Suprapubic skin (tissue), 4 donors: ENCODE measurements around the gene SETMAR. TPM values are rescaled to one million over a fixed set of nuclear protein-coding genes. Genes with fewer than 3 reads are reported as not detected.
"Not testable (repeated sequence)": the region's sequence is repeated elsewhere in the genome, so short reads cannot be mapped to it uniquely, and the experiment has no call there.

ENCODE experiments used
- DNase-seq, 2 donors: peaks; one replicate each; pipeline ENCODE4 v3.0.0-alpha.2; 2019; ENCODE audit warnings: low spot score in 2 of 2
- H3K27ac ChIP-seq: fragments of 200-600 bp; sonication (generic); one replicate; pipeline ENCODE4 v1.5.1; 2019
- H3K27me3 ChIP-seq: fragments of 200-600 bp; sonication (generic); one replicate; pipeline ENCODE4 v1.5.1; 2019
- H3K36me3 ChIP-seq: fragments of 200-600 bp; sonication (generic); one replicate; pipeline ENCODE4 v1.5.1; 2019
- H3K4me1 ChIP-seq: fragments of 200-600 bp; sonication (generic); one replicate; pipeline ENCODE4 v1.5.1; 2019
- H3K4me3 ChIP-seq: fragments of 200-600 bp; sonication (generic); one replicate; pipeline ENCODE4 v1.5.1; 2019; ENCODE audit warnings: mild to moderate bottlenecking
- H3K9me3 ChIP-seq: fragments of 200-600 bp; sonication (generic); one replicate; pipeline ENCODE4 v1.5.1; 2019
- CTCF ChIP-seq, 2 donors: fragments of 200-600 bp in 1 of 2; fragments of 450-650 bp in 1 of 2; sonication (generic) in 1 of 2; IDR thresholded peaks; one replicate each; pipeline ENCODE4 v1.5.1; 2016 to 2019; ENCODE audit warnings: antibody characterized with exemption in 2 of 2, mild to moderate bottlenecking in 1 of 2, moderate library complexity in 1 of 2
- EP300 ChIP-seq: sonication (generic); formaldehyde crosslinking; IDR thresholded peaks from one replicate; pipeline ENCODE4 v1.6.1; 2017; ENCODE audit warnings: antibody characterized with exemption
- POLR2A ChIP-seq, 2 donors: fragments of 450-650 bp; IDR thresholded peaks; one replicate each; pipeline ENCODE4 v1.6.1; 2017; ENCODE audit warnings: antibody characterized with exemption in 2 of 2, mild to moderate bottlenecking in 2 of 2, moderate library complexity in 2 of 2
- POLR2AphosphoS5 ChIP-seq, 3 donors: sonication (generic); formaldehyde crosslinking; IDR thresholded peaks; one replicate each; pipeline ENCODE4 v1.6.1; 2017; ENCODE audit warnings: antibody characterized with exemption in 3 of 3
- WGBS: methylation state at CpG from one replicate; pipeline ENCODE4 v1.1.5; 2018; 5-methylcytosine and 5-hydroxymethylcytosine counted together
- total RNA-seq, 4 donors: library from RNA; depleted of rRNA; stranded (reverse); fragments of >200 nt; gene quantifications; one replicate each; pipeline ENCODE4 v1.1.0, GENCODE V29; 2016

The SETMAR gene
- total RNA-seq, 4 donors from 2014 or later, result 13.4 to 27.4 (median 21.0) TPM

- Histone ChIP-seq H3K27ac (peak overlapping the region; percentile 19), H3K9me3 (no peaks in the 10 kb centered on the region), H3K4me1 (peaks cover 35% of the 10 kb centered on the region), H3K27me3 (no peaks in the 10 kb centered on the region), H3K4me3 (no peak overlapping the region), H3K36me3 (no peaks in the 10 kb centered on the region)
- DNase-seq, result no peak
- WGBS, result 88% methylated on average over 3 of the region's 3 CpGs
- TF ChIP-seq CTCF (IDR thresholded peaks at IDR 0.05), result no peak
- no peak for TF ChIP-seq POLR2AphosphoS5 (IDR thresholded peaks at IDR 0.05)
- TF ChIP-seq EP300, result no peak
- no peak for TF ChIP-seq POLR2A (IDR thresholded peaks at IDR 0.05)
These were observed 20.3 kb downstream of the SETMAR start for GRCh38 chr3:4323246-4324027.

- H3K4me3 ChIP-seq, result no peak overlapping the region
- no peaks in the 10 kb centered on the region for H3K36me3 ChIP-seq
- H3K27me3 ChIP-seq, result no peaks in the 10 kb centered on the region
- H3K27ac ChIP-seq, result no peak overlapping the region
- no peak for DNase-seq
- peaks cover 4% of the 10 kb centered on the region for H3K9me3 ChIP-seq
- WGBS, result 100% methylated on average over 1 of the region's 1 CpG
- H3K4me1 ChIP-seq, result peaks cover 19% of the 10 kb centered on the region
- TF ChIP-seq POLR2AphosphoS5 (IDR thresholded peaks at IDR 0.05), result no peak
- TF ChIP-seq POLR2A (IDR thresholded peaks at IDR 0.05), result no peak
- TF ChIP-seq EP300, result no peak
- no peak for TF ChIP-seq CTCF (IDR thresholded peaks at IDR 0.05)
These were observed 23.7 kb downstream of the SETMAR start for GRCh38 chr3:4326868-4327267.

GRCh38 chr3:4329806-4330205 is 26.6 kb downstream of the SETMAR start:
- not testable (repeated sequence) for DNase-seq, H3K4me1 ChIP-seq, H3K27ac ChIP-seq, H3K4me3 ChIP-seq, H3K9me3 ChIP-seq, H3K36me3 ChIP-seq, H3K27me3 ChIP-seq

- TF ChIP-seq POLR2AphosphoS5 (IDR thresholded peaks at IDR 0.05), result no peak
- TF ChIP-seq EP300, result no peak
- no peak for TF ChIP-seq CTCF (IDR thresholded peaks at IDR 0.05)
- no peak for TF ChIP-seq POLR2A (IDR thresholded peaks at IDR 0.05)
- 94% methylated on average over 1 of the region's 1 CpG for WGBS
- Histone ChIP-seq H3K27me3 (no peaks in the 10 kb centered on the region), H3K4me3 (no peak overlapping the region), H3K9me3 (peaks cover 4% of the 10 kb centered on the region), H3K27ac (no peak overlapping the region), H3K4me1 (no peaks in the 10 kb centered on the region), H3K36me3 (no peaks in the 10 kb centered on the region)
- DNase-seq, result no peak
These were observed 28.9 kb downstream of the SETMAR start for GRCh38 chr3:4332111-4332510.

- H3K9me3 ChIP-seq, result peaks cover 4% of the 10 kb centered on the region
- no peak overlapping the region for H3K4me3 ChIP-seq
- H3K36me3 ChIP-seq, result no peaks in the 10 kb centered on the region
- no peak for TF ChIP-seq POLR2AphosphoS5 (IDR thresholded peaks at IDR 0.05)
- no peak for TF ChIP-seq POLR2A (IDR thresholded peaks at IDR 0.05)
- TF ChIP-seq CTCF (IDR thresholded peaks at IDR 0.05), result no peak
- TF ChIP-seq EP300, result no peak
- 78% methylated on average over 3 of the region's 3 CpGs for WGBS
- H3K27ac ChIP-seq, result no peak overlapping the region
- no peak for DNase-seq
- H3K4me1 ChIP-seq, result no peaks in the 10 kb centered on the region
- H3K27me3 ChIP-seq, result no peaks in the 10 kb centered on the region
These were observed 29.4 kb downstream of the SETMAR start for GRCh38 chr3:4332574-4332973.

GRCh38 chr3:4332991-4333390 is 29.8 kb downstream of the SETMAR start:
- Histone ChIP-seq H3K9me3 (peaks cover 4% of the 10 kb centered on the region), H3K4me3 (no peak overlapping the region), H3K27me3 (no peaks in the 10 kb centered on the region), H3K36me3 (no peaks in the 10 kb centered on the region), H3K27ac (no peak overlapping the region), H3K4me1 (no peaks in the 10 kb centered on the region)
- DNase-seq, result no peak
- TF ChIP-seq EP300 (no peak), CTCF (IDR thresholded peaks at IDR 0.05) (no peak), POLR2AphosphoS5 (IDR thresholded peaks at IDR 0.05) (no peak), POLR2A (IDR thresholded peaks at IDR 0.05) (no peak)
- 88% methylated on average over 3 of the region's 3 CpGs for WGBS
